HEK293 (cell line): ENCODE data around the gene CCM2.

Source experiments
- CTCF ChIA-PET: fragments of 350-600 bp; formaldehyde crosslinking; extraction: SDS; loops from one replicate; lab custom pipeline; 2021; ENCODE audit warnings: antibody characterized with exemption; lab: Yijun Ruan, JAX
- POLR2A ChIA-PET: fragments of 300-600 bp; formaldehyde crosslinking; extraction: SDS; loops from one replicate; lab custom pipeline; 2020; ENCODE audit warnings: antibody characterized with exemption, inconsistent platforms; lab: Yijun Ruan, JAX
- H3K27ac ChIP-seq: fragments of 200-500 bp; sonication (Bioruptor generic); 2 replicates; pipeline ENCODE4 v1.5.1; 2014; ENCODE audit warnings: low read depth, low read length, control low read depth, inconsistent platforms; ENCODE audit errors: extremely low read depth
- H3K36me3 ChIP-seq, 2 experiments: fragments of 200-500 bp in 1 of 2; sonication (Bioruptor generic) in 1 of 2; 1 replicate in 1 of 2; 2 replicates in 1 of 2; pipeline ENCODE4 v1.5.1; 2014 to 2017; ENCODE audit warnings: inconsistent platforms in 2 of 2, low read length in 2 of 2; ENCODE audit not compliant: control insufficient read depth in 2 of 2, insufficient read depth in 1 of 2
- H3K4me1 ChIP-seq: fragments of 200-500 bp; sonication (Bioruptor generic); 2 replicates; pipeline ENCODE4 v1.5.1; 2014; ENCODE audit warnings: mild to moderate bottlenecking, low read length, inconsistent platforms; ENCODE audit not compliant: control insufficient read depth, insufficient read depth
- H3K4me3 ChIP-seq: 2 replicates; pipeline ENCODE4 v1.5.1; 2011; ENCODE audit warnings: low read depth, mild to moderate bottlenecking, control low read depth, low read length, moderate library complexity
- H3K9me3 ChIP-seq: fragments of 200-500 bp; sonication (Bioruptor generic); 2 replicates; pipeline ENCODE4 v1.5.1; 2014; ENCODE audit warnings: low read depth, low read length, inconsistent platforms; ENCODE audit not compliant: control insufficient read depth, insufficient read depth
- CTCF ChIP-seq: fragments of 450-650 bp; formaldehyde crosslinking; IDR thresholded peaks from 2 replicates; pipeline ENCODE4 v1.5.1; 2016; ENCODE audit warnings: missing biosample characterization, missing genetic modification characterization
- HOXA7 ChIP-seq: sonication (generic); formaldehyde crosslinking; IDR thresholded peaks from 2 replicates; pipeline ENCODE4 v1.8.1; 2022; ENCODE audit warnings: missing genetic modification reagents, borderline replicate concordance
- KLF10 ChIP-seq: fragments of 450-650 bp; IDR thresholded peaks from 2 replicates; pipeline ENCODE4 v1.5.1; 2018; ENCODE audit warnings: missing biosample characterization, mild to moderate bottlenecking, missing genetic modification characterization
- RBAK ChIP-seq: fragments of 450-650 bp; formaldehyde crosslinking; IDR thresholded peaks from 2 replicates; pipeline ENCODE4 v1.5.1; 2016; ENCODE audit warnings: missing biosample characterization, missing genetic modification characterization
- TSHZ1 ChIP-seq: fragments of 450-650 bp; formaldehyde crosslinking; IDR thresholded peaks from 2 replicates; pipeline ENCODE4 v1.5.1; 2016; ENCODE audit warnings: missing biosample characterization, missing genetic modification characterization, borderline replicate concordance
- ZNF302 ChIP-seq: fragments of 450-650 bp; formaldehyde crosslinking; IDR thresholded peaks from 2 replicates; pipeline ENCODE4 v1.5.1; 2016; ENCODE audit warnings: missing biosample characterization, missing genetic modification characterization, low read depth
- ZNF324 ChIP-seq: fragments of 450-650 bp; formaldehyde crosslinking; IDR thresholded peaks from 2 replicates; pipeline ENCODE4 v1.5.1; 2016; ENCODE audit warnings: missing biosample characterization, missing genetic modification characterization
- ZNF404 ChIP-seq: fragments of 450-650 bp; formaldehyde crosslinking; IDR thresholded peaks from 2 replicates; pipeline ENCODE4 v1.5.1; 2017; ENCODE audit warnings: missing biosample characterization, missing genetic modification characterization
- ZNF514 ChIP-seq: fragments of 450-650 bp; formaldehyde crosslinking; IDR thresholded peaks from 2 replicates; pipeline ENCODE4 v1.5.1; 2016; ENCODE audit warnings: missing biosample characterization, missing genetic modification characterization
- ZNF561 ChIP-seq: fragments of 450-650 bp; IDR thresholded peaks from 2 replicates; pipeline ENCODE4 v1.5.1; 2018; ENCODE audit warnings: missing biosample characterization, missing genetic modification characterization, borderline replicate concordance
- ZNF580 ChIP-seq: fragments of 450-650 bp; formaldehyde crosslinking; IDR thresholded peaks from 2 replicates; pipeline ENCODE4 v1.5.1; 2016; ENCODE audit warnings: missing biosample characterization, missing genetic modification characterization
- ZNF600 ChIP-seq: fragments of 450-650 bp; formaldehyde crosslinking; IDR thresholded peaks from 2 replicates; pipeline ENCODE4 v1.5.1; 2016; ENCODE audit warnings: missing biosample characterization, missing genetic modification characterization
- ZNF664 ChIP-seq: fragments of 450-650 bp; formaldehyde crosslinking; IDR thresholded peaks from 2 replicates; pipeline ENCODE4 v1.5.1; 2016; ENCODE audit warnings: missing biosample characterization, missing genetic modification characterization
- ZNF792 ChIP-seq: fragments of 450-650 bp; formaldehyde crosslinking; IDR thresholded peaks from 2 replicates; pipeline ENCODE4 v1.5.1; 2016; ENCODE audit warnings: missing biosample characterization, missing genetic modification characterization
- ZNF843 ChIP-seq: fragments of 450-650 bp; formaldehyde crosslinking; IDR thresholded peaks from 2 replicates; pipeline ENCODE4 v1.5.1; 2016; ENCODE audit warnings: missing biosample characterization, missing genetic modification characterization
- ZXDB ChIP-seq: fragments of 450-650 bp; formaldehyde crosslinking; IDR thresholded peaks from 2 replicates; pipeline ENCODE4 v1.5.1; 2016; ENCODE audit warnings: missing biosample characterization, missing genetic modification characterization
- TF ChIP-seq, protein P1 (sequence below): fragments of 450-650 bp; formaldehyde crosslinking; IDR thresholded peaks from 2 replicates; pipeline ENCODE4 v1.5.1; 2016; ENCODE audit warnings: missing biosample characterization, missing genetic modification characterization

Gene CCM2

GRCh38 chr7:45111298-45112223 lies 111.6 kb downstream of the CCM2 start, which contains the start of gene TBRG4 (continued):
- TF ChIP-seq CTCF (tag by site-specific recombination) (peak; percentile 30), ZNF843 (peak; percentile 68), ZNF664 (tag by site-specific recombination) (no peak), ZNF514 (tag by site-specific recombination) (no peak), ZNF324 (tag by site-specific recombination) (peak; percentile 59), ZNF600 (tag by site-specific recombination) (peak; percentile 85), KLF10 (tag by site-specific recombination) (peak; percentile 95), RBAK (tag by site-specific recombination) (no peak), ZXDB (tag by site-specific recombination) (peak; percentile 84), HOXA7 (CRISPR knock-in tag) (no peak), ZNF580 (tag by site-specific recombination) (0 out of 2 replicates have a peak, but pooled peaks have one; percentile 29), ZNF792 (no peak), ZNF404 (tag by site-specific recombination) (no peak), ZNF561 (tag by site-specific recombination) (0 out of 2 replicates have a peak, but pooled peaks have one; percentile 44), ZNF302 (no peak)
- TF ChIP-seq, protein P1, sequence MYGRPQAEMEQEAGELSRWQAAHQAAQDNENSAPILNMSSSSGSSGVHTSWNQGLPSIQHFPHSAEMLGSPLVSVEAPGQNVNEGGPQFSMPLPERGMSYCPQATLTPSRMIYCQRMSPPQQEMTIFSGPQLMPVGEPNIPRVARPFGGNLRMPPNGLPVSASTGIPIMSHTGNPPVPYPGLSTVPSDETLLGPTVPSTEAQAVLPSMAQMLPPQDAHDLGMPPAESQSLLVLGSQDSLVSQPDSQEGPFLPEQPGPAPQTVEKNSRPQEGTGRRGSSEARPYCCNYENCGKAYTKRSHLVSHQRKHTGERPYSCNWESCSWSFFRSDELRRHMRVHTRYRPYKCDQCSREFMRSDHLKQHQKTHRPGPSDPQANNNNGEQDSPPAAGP (tag by site-specific recombination) = no peak; the same call in 1 of the 2 replicates

DNA sequence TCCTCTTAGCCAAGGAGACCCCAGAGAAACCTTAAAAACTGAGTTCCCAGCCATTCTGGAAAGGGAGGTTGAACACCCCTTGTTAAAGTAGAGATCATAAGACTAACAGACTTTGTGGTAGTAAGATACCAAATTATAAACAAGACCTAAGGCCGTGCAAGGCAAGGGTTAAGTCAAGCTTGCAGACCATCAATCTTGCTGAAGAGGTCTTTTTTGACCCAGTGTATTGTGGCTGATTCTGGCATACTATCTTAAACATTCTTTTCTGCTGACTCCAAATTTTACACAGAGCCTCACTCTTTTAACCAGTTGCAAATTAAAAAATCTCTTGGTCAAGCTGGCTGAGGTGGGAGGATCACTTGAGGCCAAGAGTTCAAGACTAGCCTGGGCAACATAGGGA lies 112.6 kb downstream of the CCM2 start:
- Histone ChIP-seq H3K4me1 (no peaks in the 10 kb centered on the region), H3K36me3 (peaks cover 7 to 18% of the 10 kb centered on the region in 2 experiments), H3K27ac (peak overlapping the region; percentile 87; the same call in 1 of the 2 replicates), H3K4me3 (no peak overlapping the region), H3K9me3 (no peaks in the 10 kb centered on the region)
- ChIA-PET CTCF (interaction anchor here (0.7 to 1.4 kb wide), 3 partner anchors 25 to 139 kb away, joined by 3 to 4 read pairs (median 3); no protein-coding TSS in a partner anchor), POLR2A (no interaction called here)
- TF ChIP-seq TSHZ1 = no peak
